Measurements from ENCODE around the gene C2orf76. TPM values are rescaled to one million over a fixed set of nuclear protein-coding genes. Genes with fewer than 3 reads are reported as not detected.

The C2orf76 gene
- total RNA-seq, 1 donor from 2014 or later, result not detected

DNA sequence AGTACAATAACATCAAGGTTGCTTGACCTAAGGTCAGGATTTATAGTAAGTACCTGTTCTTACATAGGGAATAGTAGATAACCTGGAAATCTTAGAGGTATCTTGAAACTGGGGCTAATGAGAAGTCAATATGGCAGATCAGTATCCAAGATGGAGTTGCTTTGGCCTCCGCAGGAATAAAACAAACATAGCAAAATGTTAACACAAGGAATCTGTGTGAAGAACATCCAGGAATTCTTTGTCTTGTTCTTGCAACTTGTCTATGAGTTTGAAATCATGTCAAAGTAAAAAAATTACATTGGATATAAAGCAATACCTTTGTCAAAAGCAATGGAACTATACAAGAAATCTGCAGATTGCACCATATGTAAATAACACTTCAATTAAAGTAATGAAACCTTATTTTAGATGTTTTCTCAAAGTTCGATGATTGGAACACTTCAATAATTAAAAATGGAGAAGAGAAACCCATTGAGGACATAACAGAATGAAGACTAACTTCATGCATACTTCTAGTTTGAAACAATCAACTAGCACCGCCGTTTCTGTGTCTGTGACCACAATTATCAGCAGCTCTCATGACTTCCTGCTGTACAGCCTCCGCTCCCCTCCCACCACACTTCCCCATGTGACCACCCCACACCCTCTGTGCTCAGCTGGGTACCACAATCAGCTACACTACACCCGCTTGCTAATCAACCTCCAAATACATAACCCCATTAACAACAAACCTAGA lies 27.6 kb downstream of the C2orf76 start:
- intact Hi-C loops (cut with DNase I), result no loop called here
- H3K27me3 ChIP-seq, result no peaks in the 10 kb centered on the region
- no peak for DNase-seq (ENCODE audit: low spot score in 2 of 2)
- no peak overlapping the region for H3K4me3 ChIP-seq
- TF ChIP-seq, protein P1, sequence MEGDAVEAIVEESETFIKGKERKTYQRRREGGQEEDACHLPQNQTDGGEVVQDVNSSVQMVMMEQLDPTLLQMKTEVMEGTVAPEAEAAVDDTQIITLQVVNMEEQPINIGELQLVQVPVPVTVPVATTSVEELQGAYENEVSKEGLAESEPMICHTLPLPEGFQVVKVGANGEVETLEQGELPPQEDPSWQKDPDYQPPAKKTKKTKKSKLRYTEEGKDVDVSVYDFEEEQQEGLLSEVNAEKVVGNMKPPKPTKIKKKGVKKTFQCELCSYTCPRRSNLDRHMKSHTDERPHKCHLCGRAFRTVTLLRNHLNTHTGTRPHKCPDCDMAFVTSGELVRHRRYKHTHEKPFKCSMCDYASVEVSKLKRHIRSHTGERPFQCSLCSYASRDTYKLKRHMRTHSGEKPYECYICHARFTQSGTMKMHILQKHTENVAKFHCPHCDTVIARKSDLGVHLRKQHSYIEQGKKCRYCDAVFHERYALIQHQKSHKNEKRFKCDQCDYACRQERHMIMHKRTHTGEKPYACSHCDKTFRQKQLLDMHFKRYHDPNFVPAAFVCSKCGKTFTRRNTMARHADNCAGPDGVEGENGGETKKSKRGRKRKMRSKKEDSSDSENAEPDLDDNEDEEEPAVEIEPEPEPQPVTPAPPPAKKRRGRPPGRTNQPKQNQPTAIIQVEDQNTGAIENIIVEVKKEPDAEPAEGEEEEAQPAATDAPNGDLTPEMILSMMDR (IDR thresholded peaks at IDR 0.05), result no peak
- H3K9me3 ChIP-seq, result no peaks in the 10 kb centered on the region
- H3K27ac ChIP-seq, result no peak overlapping the region
- H3K36me3 ChIP-seq, result peaks cover 0 to 22% of the 10 kb centered on the region in 2 donors
- no peaks in the 10 kb centered on the region for H3K4me1 ChIP-seq

DNA sequence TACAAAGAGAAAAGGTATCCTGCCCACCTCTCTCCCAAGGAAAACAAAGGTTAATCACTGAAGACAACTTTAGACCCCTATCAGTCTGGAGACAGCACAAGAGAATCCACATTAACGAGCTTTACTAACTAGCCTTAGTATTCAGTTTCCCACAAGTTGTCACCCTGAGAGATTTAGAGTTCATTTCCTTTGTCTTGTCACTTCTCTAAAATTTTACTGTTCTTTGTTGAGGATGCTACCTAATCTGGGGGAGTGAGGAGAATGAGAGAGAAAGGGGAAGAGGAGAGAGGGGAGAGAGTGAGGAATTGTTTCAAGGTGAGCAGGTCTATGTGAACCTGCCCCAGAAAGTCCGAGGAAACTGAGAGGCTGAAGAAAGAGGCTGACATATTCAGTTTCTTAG lies 28.4 kb downstream of the C2orf76 start:
- intact Hi-C loops (cut with DNase I), result no loop called here

DNA sequence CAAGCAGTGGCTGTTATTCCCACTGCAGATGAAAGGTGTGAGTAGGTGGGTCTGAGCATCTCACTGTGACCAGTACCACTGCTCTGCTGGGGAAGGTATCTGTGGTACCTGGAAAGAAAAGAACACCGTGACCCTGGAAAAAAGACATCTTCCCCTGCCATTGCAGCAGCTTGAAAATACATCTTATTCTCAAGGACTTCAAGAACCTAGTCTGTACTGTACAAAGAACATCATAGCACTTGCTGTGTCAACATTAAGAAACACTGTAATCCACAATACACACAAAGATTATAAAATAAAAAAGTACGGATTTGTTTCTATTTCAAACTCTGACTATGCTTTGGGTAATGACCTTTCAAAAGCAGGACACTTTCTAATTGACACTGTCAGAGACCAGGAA lies 28.9 kb downstream of the C2orf76 start:
- peaks cover 0 to 22% of the 10 kb centered on the region in 2 donors for H3K36me3 ChIP-seq

More for the DNA sequence above, 28.4 kb downstream of the C2orf76 start:
- Histone ChIP-seq H3K36me3 (peaks cover 0 to 22% of the 10 kb centered on the region in 2 donors), H3K4me3 (no peak overlapping the region), H3K27me3 (no peaks in the 10 kb centered on the region), H3K9me3 (no peaks in the 10 kb centered on the region), H3K27ac (no peak overlapping the region), H3K4me1 (no peaks in the 10 kb centered on the region)
- no peak for DNase-seq (ENCODE audit: low spot score in 2 of 2)
- TF ChIP-seq, protein P1 (IDR thresholded peaks at IDR 0.05), result no peak

GRCh38 chr2:119333833-119334232 lies 32.8 kb downstream of the C2orf76 start:
- no peaks in the 10 kb centered on the region for H3K9me3 ChIP-seq
- no peak overlapping the region for H3K4me3 ChIP-seq
- intact Hi-C loops (cut with DNase I), result no loop called here
- no peaks in the 10 kb centered on the region for H3K27me3 ChIP-seq
- no peak for DNase-seq (ENCODE audit: low spot score in 2 of 2)
- no peaks in the 10 kb centered on the region for H3K4me1 ChIP-seq
- H3K36me3 ChIP-seq, result peaks cover 0 to 21% of the 10 kb centered on the region in 2 donors
- TF ChIP-seq, protein P1 (IDR thresholded peaks at IDR 0.05), result no peak
- H3K27ac ChIP-seq, result no peak overlapping the region

More for the DNA sequence above, 28.9 kb downstream of the C2orf76 start:
- no peak for DNase-seq (ENCODE audit: low spot score in 2 of 2)
- no peaks in the 10 kb centered on the region for H3K9me3 ChIP-seq
- H3K4me3 ChIP-seq, result no peak overlapping the region
- H3K4me1 ChIP-seq, result no peaks in the 10 kb centered on the region
- no peak overlapping the region for H3K27ac ChIP-seq
- no peaks in the 10 kb centered on the region for H3K27me3 ChIP-seq
- TF ChIP-seq, protein P1 (IDR thresholded peaks at IDR 0.05), result no peak
- intact Hi-C loops (cut with DNase I), result no loop called here

- no peak for DNase-seq (ENCODE audit: low spot score in 2 of 2)
Observed at GRCh38 chr2:119333360-119333759, 33.3 kb downstream of the C2orf76 start.

More at GRCh38 chr2:119333360-119333759, 33.3 kb downstream of the C2orf76 start:
- no peaks in the 10 kb centered on the region for H3K9me3 ChIP-seq
- TF ChIP-seq, protein P1 (IDR thresholded peaks at IDR 0.05), result no peak
- H3K27ac ChIP-seq, result no peak overlapping the region
- no peaks in the 10 kb centered on the region for H3K27me3 ChIP-seq
- H3K4me3 ChIP-seq, result no peak overlapping the region
- no peaks in the 10 kb centered on the region for H3K4me1 ChIP-seq
- intact Hi-C loops (cut with DNase I), result no loop called here
- H3K36me3 ChIP-seq, result peaks cover 0 to 17% of the 10 kb centered on the region in 2 donors
